ENCODE data around the gene CHMP2B.
"Not testable (repeated sequence)": the region's sequence is repeated elsewhere in the genome, so short reads cannot be mapped to it uniquely, and the experiment has no call there.

CHMP2B gene

DNA sequence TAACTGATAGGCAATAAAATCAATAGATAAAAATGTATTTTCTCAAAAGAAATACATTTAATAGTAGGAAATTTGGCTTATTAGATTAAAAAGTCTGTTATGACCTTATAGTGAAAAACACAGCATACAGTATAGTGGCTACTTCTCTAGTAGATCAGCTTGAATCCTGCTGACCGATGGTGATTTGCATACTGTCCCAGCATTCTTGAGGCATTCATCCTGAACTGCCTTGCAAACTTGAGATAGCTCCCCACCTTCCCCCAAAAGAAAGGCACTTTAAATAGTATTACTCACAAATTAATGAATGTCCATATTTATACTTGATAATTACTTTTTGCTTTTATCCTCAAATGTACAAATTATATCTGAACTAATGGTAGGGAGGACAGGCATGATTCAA lies 6.7 kb downstream of the CHMP2B start:
- DNase-seq (ENCODE audit: low spot score), result no peak

- no peak for DNase-seq (ENCODE audit: low spot score)
Measured at GRCh38 chr3:87236093-87236492, 9.0 kb downstream of the CHMP2B start.

DNA sequence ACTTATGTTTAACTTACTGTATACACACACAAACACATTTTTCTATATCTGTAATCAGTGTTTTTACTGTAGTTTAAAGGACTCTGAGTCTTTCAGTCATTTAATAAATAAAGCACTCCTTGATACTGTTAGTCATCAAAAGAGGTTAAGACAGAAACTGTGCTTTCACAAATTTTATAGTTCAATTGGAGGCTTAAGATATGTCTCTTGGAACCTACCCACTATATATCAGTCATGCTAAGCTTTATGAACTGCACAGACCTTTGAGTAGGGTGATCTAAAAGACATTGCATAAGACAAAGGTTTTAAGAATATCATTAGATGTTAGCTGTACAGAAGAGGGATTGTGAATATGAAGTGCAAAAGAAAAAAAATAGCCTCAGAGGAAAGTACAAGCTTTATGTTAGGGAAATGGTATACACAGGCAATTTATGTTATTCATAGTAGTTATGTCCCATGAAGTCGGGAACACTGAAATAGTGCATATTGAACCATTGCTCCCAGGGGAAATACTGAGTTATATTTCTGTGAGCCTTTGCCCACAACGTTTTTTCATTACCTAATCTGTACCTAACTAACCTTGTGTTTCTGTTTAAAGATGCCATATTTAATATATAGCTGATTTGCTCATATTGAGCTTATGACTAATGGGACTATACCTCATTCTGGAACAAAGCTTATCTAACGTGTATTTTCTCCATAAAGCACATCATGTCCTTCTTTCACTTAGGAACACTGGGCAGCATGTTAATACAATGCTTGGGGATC lies 19.7 kb downstream of the CHMP2B start:
- DNase-seq (ENCODE audit: low spot score), result no peak

- no peak for DNase-seq (ENCODE audit: low spot score)
Measured at GRCh38 chr3:87247430-87247773, 20.3 kb downstream of the CHMP2B start.

- DNase-seq (ENCODE audit: low spot score), result not testable (repeated sequence)
Measured at GRCh38 chr3:87248231-87248630, 21.1 kb downstream of the CHMP2B start.

- no peak for DNase-seq (ENCODE audit: low spot score)
Measured at GRCh38 chr3:87248831-87249230, 21.7 kb downstream of the CHMP2B start.

DNA sequence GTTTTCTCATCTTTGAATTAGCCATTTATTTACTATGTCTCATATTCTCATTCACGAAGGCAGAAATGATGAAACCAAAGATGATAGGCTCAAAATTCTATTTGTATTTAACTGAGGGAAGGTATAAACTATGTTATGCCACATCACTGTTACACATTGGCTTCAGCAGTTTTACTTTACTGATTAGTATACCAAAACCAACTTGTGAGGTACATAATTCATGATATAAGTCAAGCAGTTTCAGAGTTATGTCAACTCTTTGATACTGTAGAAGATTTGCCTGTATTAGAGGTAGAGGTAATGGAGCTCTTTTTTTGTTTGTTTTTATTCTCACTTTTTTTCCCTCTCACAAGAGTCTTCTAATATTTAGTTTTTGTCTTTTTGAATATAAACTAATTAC lies 22.9 kb downstream of the CHMP2B start:
- DNase-seq (ENCODE audit: low spot score), result no peak

DNA sequence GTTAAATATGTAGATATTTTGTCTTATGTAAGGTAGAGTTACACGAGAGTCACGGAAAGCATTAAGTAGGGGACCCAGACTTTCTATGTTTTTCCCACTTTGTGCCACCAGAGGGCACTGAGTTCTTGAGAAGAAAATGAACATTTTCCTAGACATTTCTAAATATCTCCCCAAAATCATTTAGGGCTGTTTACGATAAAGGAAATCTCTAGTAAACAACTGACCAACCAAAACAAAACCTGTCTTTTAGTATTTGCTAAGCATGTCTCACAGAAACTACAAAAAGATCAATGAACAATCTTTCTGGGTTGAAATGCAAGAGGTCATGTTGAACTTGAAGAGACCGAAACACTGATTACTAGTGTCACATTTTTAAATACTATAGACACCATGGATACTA lies 33.2 kb downstream of the CHMP2B start:
- peak; percentile 23 for DNase-seq (ENCODE audit: low spot score)

- DNase-seq (ENCODE audit: low spot score), result no peak
Measured at GRCh38 chr3:87261925-87262324, 34.8 kb downstream of the CHMP2B start.

DNA sequence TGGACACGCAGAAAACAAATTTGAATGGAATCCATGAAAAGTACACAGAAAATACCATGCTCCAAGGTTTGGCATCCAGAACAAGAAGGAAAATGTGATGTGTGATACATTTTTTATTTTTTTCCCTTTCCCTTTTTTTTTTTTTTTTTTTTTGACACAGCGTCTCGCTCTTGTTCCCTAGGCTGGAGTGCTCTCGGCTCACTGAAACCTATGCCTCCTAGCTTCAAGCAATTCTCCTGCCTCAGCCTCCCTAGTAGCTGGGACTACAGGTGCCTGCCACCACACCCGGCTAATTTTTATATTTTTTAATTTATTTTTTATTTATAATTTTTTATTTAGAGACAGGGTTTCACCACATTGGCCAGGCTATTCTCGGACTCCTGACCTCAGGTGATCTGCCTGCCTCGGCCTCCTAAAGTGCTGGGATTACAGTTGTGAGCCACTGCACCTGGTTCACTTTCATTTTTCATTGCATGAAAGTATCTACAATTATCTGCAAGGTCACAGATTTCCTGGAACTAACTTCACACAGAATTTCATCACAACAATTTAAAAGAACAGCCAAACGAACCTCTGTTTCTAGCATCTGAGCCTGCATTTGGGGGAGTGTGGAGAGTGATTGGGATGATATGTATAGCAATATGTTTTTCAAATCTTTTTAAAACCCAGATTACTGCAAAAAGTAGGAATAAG lies 41.0 kb downstream of the CHMP2B start:
- no peak for DNase-seq (ENCODE audit: low spot score)

DNA sequence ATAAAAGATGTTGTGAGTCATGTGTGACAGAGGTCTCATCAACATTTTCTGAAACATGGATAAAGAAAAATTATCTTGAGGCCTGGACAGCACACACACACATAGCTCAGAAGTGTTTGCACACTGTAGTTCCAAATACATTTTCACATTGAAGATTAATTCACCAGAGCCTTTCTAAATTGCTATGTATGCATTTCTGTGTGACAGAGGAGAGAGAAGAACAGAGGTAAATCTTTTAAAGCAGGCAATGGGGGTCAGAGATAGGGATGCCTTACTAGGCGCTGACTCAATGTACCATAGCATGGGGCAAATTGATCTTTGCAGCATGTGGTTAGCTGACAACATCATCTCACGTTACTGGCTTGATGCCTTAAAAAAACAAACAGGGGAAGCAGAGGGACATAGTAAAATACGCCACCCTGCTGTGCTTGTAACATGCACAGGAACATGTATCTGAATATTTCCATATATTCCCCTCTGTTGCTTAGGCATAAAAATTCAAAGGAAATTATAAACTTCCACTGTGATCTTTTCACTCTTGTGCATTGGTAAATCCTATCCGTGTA lies 41.6 kb downstream of the CHMP2B start:
- no peak for DNase-seq (ENCODE audit: low spot score)

DNA sequence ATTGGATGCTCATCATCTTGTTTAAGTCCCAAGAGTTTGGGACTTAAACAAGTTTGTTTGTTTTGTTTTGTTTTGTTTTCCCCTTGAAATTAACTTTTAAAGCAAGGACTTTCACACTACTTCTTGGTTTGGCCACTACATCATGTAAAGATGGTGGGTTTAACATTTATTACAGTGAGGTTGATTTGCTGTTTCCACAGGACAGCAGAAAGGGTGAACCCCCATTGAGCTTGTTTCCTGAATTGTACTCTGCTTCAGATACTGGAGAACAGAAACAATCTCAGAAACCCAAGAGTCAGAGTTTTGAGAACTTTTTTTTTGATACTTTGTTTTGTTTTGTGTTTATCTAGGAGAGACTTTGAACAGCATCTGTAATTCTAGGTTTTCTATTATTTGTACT lies 42.6 kb downstream of the CHMP2B start:
- DNase-seq (ENCODE audit: low spot score), result no peak

DNA sequence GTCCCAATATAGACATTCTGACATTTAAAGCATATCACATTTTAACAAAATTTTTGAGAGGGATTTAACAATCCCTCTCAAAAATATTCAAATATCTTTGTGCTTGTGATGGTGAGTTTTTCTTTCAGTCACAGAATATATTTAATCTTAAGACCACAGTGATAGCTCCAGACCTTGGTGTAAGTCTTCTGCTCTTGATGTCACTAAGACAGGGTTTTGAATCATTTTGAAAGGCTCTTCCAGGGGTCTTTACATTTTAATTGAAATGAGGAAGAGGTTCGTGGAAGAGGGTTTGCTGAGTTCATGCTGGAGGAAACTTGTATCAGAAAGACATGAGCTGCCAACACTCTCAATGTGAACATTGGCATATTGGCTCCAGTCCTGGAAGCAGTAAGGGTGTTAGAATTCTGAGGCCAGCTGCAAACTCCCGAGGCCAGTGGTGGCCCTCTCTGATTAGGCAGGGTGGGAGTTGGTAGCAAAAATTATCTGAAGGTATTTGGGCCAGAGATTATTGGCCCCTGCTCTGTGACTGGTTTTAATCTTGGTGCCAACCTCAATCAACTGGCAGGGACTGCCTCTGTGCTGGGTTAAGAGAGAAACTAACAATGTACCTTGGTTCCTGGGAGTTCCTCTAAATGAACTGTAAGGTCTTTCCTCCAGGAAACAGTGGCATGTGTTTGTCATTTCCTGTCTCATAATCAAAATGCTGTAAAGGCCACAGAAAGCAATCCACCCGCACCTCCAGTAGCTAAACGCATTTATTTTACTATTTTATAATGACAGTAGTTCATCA lies 44.0 kb downstream of the CHMP2B start:
- no peak for DNase-seq (ENCODE audit: low spot score)

GRCh38 chr3:87272718-87273341 lies 45.7 kb downstream of the CHMP2B start:
- DNase-seq (ENCODE audit: low spot score), result no peak

- DNase-seq (ENCODE audit: low spot score), result no peak
Measured at GRCh38 chr3:87276484-87276883, 49.4 kb downstream of the CHMP2B start, which contains the start of gene POU1F1. Gene POU1F1, minus strand, starts transcription at chr3:87276584. Its CDS starts 122 bp downstream, at chr3:87276462.

DNA sequence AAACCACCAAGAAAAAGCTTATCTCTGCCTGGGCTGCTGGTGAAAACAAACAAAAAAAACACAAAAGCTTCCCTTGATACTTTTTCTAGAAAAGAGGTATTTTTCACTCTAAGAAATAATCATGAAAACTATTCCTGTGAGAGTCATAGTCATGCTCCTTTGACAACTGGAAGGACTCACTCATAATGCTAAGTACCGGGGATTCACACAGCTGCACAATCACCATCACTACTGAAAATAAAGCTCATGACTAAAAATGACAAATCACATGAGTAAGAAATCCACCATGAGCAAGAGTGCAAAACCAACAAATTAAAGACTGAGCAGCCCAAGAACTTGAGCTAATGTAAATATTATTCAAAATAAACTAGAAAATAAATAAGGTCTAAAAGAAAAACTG lies 59.9 kb downstream of the CHMP2B start:
- DNase-seq (ENCODE audit: low spot score), result peak; percentile 6

DNA sequence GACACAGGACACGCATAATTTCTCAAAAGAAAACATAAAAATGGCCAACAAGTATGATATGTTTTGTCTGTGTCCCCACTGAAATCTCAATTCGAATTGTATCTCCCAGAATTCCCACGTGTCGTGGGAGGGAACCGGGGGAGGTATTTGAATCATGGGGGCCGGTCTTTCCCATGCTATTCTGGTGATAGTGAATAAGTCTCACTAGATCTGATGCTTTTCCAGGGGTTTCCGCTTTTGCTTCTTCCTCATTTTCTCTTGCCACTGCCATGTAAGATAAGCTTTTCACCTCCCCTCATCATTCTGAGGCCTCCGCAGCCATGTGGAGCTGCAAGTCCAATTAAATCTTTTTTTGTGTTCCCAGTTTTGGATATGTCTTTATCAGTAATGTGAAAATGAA lies 61.3 kb downstream of the CHMP2B start:
- DNase-seq (ENCODE audit: low spot score), result no peak

DNA sequence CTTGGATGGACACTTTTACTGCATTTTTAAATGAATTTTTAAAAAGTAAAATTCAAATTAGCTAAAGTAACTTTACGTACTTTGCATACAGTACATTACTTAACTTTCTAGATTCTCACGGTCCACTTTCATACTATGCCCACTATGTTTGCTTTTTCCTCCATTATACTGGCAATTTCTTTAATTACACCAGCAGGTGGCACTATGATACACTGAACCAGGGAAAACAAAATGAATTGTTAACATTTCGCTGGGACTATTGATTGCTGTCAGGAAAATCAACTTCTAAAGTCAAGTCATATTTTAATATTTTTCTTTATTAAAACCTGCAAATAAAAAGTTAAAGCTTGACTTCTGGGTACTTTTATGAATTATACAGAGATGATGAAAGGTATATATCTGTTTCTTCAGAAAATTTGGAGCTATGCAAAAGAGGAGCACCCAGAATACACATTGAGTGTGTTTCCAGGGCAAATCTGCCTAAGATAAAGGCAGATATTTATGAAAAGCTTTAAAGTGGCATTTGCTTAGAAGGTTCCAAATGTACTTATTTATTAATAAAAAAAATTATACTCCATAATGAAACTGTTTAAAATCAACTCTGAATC lies 71.1 kb downstream of the CHMP2B start:
- DNase-seq (ENCODE audit: low spot score), result peak; percentile 8

- not testable (repeated sequence) for DNase-seq (ENCODE audit: low spot score)
Measured at GRCh38 chr3:87305031-87305430, 77.9 kb downstream of the CHMP2B start.
